RWPE2 (cell line): ENCODE data around the gene FMN1.

Experiments
- ATAC-seq: fragments of 200-7000 bp; cut with Tn5 transposase; 3 replicates; pipeline ENCODE4 v1.9.1; 2021; ENCODE audit warnings: low read depth
- DNase-seq: peaks from one replicate; pipeline ENCODE4 v3.0.0-alpha.2; 2020; ENCODE audit warnings: low spot score
- H3K27ac ChIP-seq: fragments of 450-650 bp; 2 replicates; pipeline ENCODE4 v1.5.1; 2017; ENCODE audit warnings: mild to moderate bottlenecking; ENCODE audit not compliant: poor library complexity, severe bottlenecking
- H3K27me3 ChIP-seq: fragments of 250-450 bp; sonication (Bioruptor Pico); 2 replicates; pipeline ENCODE4 v1.5.1; 2021; ENCODE audit warnings: mild to moderate bottlenecking, moderate library complexity; ENCODE audit not compliant: insufficient read depth, poor library complexity, severe bottlenecking
- H3K36me3 ChIP-seq: fragments of 250-450 bp; sonication (Bioruptor Pico); 2 replicates; pipeline ENCODE4 v1.5.1; 2020; ENCODE audit warnings: low read depth, mild to moderate bottlenecking, moderate library complexity
- H3K4me1 ChIP-seq: fragments of 250-450 bp; sonication (Bioruptor Pico); 2 replicates; pipeline ENCODE4 v1.5.1; 2021; ENCODE audit warnings: mild to moderate bottlenecking, moderate library complexity; ENCODE audit not compliant: insufficient read depth, poor library complexity, severe bottlenecking
- H3K4me3 ChIP-seq: fragments of 250-450 bp; sonication (Bioruptor Pico); 2 replicates; pipeline ENCODE4 v1.5.1; 2021; ENCODE audit warnings: mild to moderate bottlenecking, moderate library complexity; ENCODE audit not compliant: severe bottlenecking
- H3K9me3 ChIP-seq: fragments of 250-450 bp; sonication (Bioruptor Pico); 2 replicates; pipeline ENCODE4 v1.5.1; 2021; ENCODE audit warnings: mild to moderate bottlenecking, moderate library complexity; ENCODE audit not compliant: severe bottlenecking
- TF ChIP-seq, protein P1 (sequence below): fragments of 450-650 bp; IDR thresholded peaks from one replicate; pipeline ENCODE4 v1.5.1; 2017; ENCODE audit warnings: mild to moderate bottlenecking, moderate library complexity; ENCODE audit not compliant: poor library complexity, severe bottlenecking

Gene FMN1

DNA sequence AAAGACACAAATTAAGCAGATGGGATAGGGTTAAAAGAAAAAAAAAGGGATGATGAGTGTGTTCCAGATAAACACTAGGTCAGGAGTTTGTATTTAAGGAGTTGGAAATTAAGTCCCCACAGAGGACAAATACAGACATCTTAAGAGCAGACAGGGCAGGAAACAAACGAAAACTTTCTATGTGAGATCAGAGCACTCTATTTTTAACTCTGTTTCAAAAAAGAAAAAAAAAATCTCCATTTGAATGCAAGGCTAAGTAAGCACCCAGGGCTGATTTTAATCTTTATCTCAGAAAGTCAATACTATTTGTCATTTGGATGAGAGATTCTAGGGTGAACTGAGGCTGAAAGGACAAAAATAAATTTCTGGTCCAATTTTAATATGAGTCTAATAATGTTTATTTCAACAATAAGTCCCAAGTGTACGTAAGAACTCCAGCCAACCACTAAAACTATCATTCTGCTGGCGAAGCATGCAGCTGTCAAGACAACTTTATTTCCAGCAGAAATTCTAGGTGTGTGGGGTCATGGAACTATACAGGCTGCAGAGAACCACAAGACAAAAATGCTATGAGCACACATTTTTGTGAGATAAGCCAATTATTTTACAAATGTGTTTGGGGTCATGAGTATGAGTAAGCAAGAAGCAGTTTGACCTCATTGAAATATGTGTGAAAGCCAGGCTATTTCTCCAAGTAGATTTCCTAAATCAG lies 186.1 kb downstream of the FMN1 start:
- DNase-seq = no peak

DNA sequence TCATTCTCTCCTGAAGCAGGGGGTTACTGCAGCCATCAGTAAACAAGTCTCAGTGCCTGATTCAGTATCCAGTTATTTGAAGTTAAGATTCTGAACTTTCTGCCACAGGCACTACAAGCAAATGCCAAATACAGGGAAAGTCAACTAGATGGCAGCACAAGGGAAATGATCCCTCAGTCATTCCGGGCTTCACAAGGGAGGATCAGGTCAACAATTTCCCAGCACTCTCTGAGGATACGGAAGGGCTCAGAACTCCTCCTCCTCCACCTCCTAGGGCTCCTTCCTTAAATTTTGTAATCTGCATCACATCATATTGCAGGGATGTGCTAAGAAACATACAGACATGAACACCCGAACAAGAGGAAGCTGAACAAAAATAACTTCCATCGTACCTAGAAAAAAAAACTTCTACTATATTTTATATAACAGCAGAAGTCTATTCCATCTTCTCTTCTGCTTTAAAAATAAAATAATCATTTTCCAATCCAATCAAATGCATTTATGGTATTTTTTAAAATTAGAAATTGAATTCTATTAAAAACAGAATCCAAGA lies 187.1 kb downstream of the FMN1 start:
- Histone ChIP-seq H3K27ac (no peak overlapping the region), H3K27me3 (no peaks in the 10 kb centered on the region), H3K36me3 (no peaks in the 10 kb centered on the region), H3K9me3 (no peaks in the 10 kb centered on the region), H3K4me1 (no peaks in the 10 kb centered on the region), H3K4me3 (no peak overlapping the region)
- TF ChIP-seq, protein P1, sequence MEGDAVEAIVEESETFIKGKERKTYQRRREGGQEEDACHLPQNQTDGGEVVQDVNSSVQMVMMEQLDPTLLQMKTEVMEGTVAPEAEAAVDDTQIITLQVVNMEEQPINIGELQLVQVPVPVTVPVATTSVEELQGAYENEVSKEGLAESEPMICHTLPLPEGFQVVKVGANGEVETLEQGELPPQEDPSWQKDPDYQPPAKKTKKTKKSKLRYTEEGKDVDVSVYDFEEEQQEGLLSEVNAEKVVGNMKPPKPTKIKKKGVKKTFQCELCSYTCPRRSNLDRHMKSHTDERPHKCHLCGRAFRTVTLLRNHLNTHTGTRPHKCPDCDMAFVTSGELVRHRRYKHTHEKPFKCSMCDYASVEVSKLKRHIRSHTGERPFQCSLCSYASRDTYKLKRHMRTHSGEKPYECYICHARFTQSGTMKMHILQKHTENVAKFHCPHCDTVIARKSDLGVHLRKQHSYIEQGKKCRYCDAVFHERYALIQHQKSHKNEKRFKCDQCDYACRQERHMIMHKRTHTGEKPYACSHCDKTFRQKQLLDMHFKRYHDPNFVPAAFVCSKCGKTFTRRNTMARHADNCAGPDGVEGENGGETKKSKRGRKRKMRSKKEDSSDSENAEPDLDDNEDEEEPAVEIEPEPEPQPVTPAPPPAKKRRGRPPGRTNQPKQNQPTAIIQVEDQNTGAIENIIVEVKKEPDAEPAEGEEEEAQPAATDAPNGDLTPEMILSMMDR = peak; percentile 73
- ATAC-seq = peak; percentile 86
- no peak for DNase-seq

More for the DNA sequence above, 186.1 kb downstream of the FMN1 start:
- TF ChIP-seq, protein P1 = no peak
- H3K27me3 ChIP-seq = no peaks in the 10 kb centered on the region
- H3K9me3 ChIP-seq = no peaks in the 10 kb centered on the region
- no peaks in the 10 kb centered on the region for H3K36me3 ChIP-seq
- peaks cover 5% of the 10 kb centered on the region for H3K4me1 ChIP-seq
- H3K27ac ChIP-seq = no peak overlapping the region
- no peak overlapping the region for H3K4me3 ChIP-seq
- no peak for ATAC-seq

DNA sequence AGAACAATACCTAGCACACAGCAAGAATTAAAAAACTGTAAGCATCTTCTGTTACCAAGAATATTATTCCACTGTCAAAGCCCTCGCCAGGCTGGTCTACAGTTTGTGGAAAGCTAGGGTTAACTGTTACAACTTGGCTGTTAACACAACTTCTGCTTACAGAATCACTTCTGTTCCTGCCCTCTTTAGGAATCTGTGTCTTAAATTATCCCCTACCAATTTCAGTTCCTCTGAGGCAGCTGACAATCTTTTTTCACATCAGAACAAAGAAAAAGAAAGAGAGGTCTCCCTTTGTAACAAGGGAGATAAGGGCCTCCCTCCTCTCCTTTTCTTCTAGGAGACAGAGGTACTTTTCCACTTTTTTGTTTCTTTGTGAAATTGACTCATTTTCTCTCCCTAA lies 188.9 kb downstream of the FMN1 start:
- ATAC-seq (no peak), DNase-seq (no peak)
- no peaks in the 10 kb centered on the region for H3K9me3 ChIP-seq
- no peaks in the 10 kb centered on the region for H3K27me3 ChIP-seq
- no peak overlapping the region for H3K4me3 ChIP-seq
- H3K36me3 ChIP-seq = no peaks in the 10 kb centered on the region
- no peak overlapping the region for H3K27ac ChIP-seq
- TF ChIP-seq, protein P1 = no peak
- no peaks in the 10 kb centered on the region for H3K4me1 ChIP-seq

DNA sequence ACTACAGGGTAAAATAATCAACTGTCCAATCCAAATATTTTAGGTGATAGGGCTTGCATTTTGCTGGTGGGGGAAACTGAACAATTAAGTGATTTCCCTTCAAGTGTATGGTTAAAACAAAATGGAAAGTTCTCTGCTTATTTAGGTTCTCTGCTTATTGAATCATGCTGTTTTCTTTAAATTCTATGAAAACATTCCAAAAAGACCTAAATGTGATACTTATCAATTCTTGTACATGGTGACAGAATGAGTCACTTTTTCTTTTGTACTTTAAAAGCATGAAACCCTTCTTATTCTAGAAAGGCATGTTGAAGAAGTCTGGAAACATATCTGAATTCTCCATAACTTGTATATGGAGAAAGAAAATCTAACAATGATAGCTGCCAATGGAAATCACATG lies 192.6 kb downstream of the FMN1 start:
- no peaks in the 10 kb centered on the region for H3K27me3 ChIP-seq
- H3K27ac ChIP-seq = no peak overlapping the region
- H3K4me1 ChIP-seq = no peaks in the 10 kb centered on the region
- TF ChIP-seq, protein P1 = no peak
- DNase-seq (no peak), ATAC-seq (no peak)
- H3K9me3 ChIP-seq = no peaks in the 10 kb centered on the region
- no peak overlapping the region for H3K4me3 ChIP-seq
- no peaks in the 10 kb centered on the region for H3K36me3 ChIP-seq
